ENCODE results near the gene PROX1.

The PROX1 gene

DNA sequence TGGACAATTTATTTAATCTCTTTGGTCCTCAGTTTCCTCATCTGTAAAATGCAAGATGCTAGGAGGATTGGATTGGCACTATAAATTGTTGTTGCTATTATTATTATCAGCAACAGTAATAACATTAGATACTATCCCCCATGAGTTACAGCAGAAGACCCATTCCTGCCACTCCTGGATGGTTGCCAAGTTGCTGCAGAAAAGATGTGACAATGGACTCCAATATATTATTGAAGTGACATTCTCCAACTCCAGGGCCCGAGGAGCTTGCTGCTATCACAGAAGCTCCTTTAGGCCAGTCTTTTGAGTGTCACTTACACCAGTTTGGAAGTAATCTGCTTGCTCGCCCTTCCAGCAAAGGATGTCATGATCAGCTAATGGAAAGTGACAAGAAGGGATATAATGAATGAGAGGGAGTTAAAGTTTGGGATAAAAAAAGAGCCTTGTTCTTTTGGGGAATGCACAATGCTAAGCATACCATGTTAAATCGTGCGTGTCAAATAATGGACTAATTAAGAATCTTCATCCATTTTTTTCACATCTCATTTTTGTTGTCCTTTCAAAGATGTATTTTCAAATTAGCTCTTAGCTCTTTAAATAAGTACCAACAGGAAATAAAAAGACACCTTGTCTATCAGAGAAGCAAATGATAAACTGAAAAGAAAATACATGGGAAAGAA is 19.5 kb upstream of the PROX1 start:
- TF ChIP-seq, protein P1, sequence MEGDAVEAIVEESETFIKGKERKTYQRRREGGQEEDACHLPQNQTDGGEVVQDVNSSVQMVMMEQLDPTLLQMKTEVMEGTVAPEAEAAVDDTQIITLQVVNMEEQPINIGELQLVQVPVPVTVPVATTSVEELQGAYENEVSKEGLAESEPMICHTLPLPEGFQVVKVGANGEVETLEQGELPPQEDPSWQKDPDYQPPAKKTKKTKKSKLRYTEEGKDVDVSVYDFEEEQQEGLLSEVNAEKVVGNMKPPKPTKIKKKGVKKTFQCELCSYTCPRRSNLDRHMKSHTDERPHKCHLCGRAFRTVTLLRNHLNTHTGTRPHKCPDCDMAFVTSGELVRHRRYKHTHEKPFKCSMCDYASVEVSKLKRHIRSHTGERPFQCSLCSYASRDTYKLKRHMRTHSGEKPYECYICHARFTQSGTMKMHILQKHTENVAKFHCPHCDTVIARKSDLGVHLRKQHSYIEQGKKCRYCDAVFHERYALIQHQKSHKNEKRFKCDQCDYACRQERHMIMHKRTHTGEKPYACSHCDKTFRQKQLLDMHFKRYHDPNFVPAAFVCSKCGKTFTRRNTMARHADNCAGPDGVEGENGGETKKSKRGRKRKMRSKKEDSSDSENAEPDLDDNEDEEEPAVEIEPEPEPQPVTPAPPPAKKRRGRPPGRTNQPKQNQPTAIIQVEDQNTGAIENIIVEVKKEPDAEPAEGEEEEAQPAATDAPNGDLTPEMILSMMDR (IDR thresholded peaks at IDR 0.05; ENCODE audit: low read depth, low read length): no peak
- DNase-seq (ENCODE audit: extremely low read depth, low read depth): no peak

DNA sequence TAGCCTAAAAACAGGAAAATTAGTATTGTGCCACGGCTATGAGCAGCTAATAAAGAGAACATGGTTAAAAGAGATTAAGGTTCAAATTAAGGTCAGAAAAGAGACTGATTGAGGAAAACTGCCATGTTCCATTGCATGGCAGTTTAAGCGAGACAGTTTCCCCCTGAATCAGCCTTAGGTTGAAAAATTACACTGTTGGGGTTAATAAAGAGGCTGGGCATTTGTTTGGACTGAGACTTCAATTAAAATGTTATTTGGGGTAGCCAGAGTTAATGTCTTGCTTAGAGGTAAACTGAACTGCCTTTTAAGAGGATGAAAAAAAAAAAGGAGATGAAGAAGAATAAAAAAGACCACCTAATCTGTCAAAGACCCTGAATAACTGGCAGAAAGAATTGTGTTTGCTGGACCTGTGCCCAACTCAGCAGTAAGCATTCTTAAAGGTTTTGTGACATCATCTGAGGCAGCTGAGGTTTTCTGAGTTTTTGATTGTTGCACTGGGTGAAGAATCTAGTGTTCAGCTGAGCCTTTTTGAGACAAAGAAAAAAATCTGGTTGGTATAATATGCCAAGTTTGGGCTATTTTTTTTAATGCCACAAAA is 17.7 kb upstream of the PROX1 start:
- DNase-seq (ENCODE audit: extremely low read depth, low read depth): no peak

DNA sequence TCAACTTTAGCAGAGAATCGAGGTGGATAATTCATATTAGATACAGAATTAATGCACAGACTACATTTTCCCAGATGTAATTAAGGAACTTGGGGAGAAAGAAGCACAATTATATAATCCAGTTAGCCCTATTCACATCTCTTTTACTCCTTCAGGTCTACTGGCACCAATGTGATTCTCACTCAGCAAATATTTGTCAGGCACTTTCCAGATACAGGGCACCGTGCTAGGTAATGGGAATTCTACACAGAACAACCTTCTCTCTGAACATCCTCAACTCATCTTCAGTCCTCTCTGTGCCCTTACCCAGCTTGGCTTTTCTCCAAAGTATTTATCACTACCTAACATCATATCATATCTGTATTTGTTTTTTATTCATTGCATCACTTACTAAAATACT is 15.6 kb upstream of the PROX1 start:
- TF ChIP-seq, protein P1 (IDR thresholded peaks at IDR 0.05; ENCODE audit: low read depth, low read length): no peak
- DNase-seq (ENCODE audit: extremely low read depth, low read depth): no peak

More for the DNA sequence above, 17.7 kb upstream of the PROX1 start:
- TF ChIP-seq, protein P1 (IDR thresholded peaks at IDR 0.05; ENCODE audit: low read depth, low read length): no peak

DNA sequence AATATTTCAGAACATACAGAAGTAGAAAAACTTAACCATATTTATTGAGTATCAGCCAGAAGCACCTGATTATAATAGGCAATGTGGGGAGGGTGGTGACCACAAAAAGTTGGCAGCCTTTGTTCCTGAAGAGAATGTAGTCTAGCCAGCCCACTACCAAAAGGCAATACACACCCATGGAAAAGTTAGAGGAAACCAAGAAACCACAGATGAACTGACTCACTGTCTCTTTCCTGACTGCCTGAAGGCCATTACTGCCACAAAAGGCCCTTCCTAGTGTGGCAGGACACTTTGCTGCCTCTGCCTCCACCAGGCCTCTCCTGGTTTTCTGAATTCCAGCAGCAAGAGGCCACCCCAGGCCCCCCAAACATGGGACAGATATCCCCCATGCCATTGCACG is 14.6 kb upstream of the PROX1 start:
- DNase-seq (ENCODE audit: extremely low read depth, low read depth): no peak
- TF ChIP-seq, protein P1 (IDR thresholded peaks at IDR 0.05; ENCODE audit: low read depth, low read length): no peak

DNA sequence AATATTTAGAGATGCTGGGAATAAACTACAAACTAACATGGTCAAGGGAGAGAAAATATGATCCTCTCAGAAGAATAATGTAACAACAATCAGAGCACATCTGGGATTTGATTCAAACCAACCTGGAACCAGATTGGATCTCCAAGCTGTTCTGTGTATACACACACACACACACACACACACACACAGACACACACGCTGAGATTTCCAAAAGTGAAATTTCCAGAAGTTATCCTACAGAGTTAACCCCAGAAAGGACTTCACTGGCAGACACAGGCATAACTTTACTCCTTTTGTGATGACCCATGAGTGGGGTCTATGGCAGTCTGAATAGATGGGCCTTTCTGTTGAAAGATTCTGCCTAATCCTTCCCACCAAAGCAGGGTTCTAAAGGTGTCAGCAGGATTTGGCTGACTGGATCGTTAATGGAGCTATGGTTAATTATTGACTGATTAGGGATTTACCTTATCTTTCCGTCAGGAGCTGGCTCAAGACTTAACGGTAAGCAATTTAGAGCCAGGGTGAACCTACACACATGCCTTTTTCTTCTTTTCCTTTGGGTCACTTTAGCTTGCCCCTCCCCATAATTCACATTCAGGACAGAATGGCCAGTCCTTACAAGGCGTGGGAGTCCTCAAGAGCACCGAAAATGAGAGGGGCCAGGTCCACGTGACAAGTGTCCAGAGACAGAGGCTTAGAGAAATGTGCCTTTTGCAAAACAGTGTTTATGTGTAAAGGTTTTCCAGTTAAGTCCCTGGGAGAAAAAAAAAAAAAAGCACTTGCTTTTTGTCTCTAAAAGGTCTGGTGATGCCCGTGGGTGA is 10.9 kb upstream of the PROX1 start:
- TF ChIP-seq, protein P1 (IDR thresholded peaks at IDR 0.05; ENCODE audit: low read depth, low read length): no peak
- no peak for DNase-seq (ENCODE audit: extremely low read depth, low read depth)

DNA sequence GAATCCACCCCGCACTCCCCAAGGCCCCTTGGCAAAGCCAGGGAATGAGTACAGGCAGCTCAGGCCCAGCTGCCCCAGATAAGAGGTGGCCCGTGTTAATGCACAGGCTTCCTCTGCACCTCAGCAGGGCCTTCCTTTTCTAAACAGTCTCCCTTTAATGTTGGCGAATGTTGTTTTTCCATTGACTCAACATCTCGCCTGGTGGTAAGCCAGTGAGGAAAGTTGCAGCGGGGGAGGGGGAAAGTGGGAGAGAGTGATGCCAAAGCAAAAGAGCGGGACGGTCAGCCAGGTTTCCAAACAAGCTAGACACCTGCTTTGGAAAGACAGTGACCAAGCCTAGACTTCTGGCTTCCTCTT is 10.3 kb upstream of the PROX1 start:
- no peak for DNase-seq (ENCODE audit: extremely low read depth, low read depth)
- TF ChIP-seq, protein P1 (IDR thresholded peaks at IDR 0.05; ENCODE audit: low read depth, low read length): no peak

DNA sequence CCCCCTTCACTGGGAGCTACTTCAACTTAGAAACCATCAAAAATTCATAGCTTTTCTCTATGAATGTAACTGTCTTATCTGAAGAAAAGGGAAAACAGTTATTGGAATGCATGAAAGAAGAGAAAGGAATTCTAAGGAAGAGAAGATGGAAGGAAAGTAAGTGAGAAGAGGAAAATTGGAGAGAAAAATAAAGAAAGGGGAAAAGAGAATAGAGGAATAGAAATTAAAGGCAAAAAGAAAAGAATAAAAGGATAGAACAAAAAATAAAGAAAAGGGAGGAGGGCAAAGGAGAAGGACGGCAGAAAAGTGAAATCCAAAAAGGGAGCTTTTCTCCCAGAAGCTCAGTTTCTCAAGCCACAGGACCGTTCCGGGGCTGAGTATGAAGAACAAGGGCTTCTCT is 9.9 kb upstream of the PROX1 start:
- no peak for DNase-seq (ENCODE audit: extremely low read depth, low read depth)
- TF ChIP-seq, protein P1 (IDR thresholded peaks at IDR 0.05; ENCODE audit: low read depth, low read length): no peak
